HCT116 (cell line): ENCODE data around the gene HMX1. TPM values are rescaled to one million over a fixed set of nuclear protein-coding genes. Genes with fewer than 3 reads are reported as not detected.

Experiments used
- ATAC-seq: fragments of 200-7000 bp; cut with Tn5 transposase; 2 replicates; pipeline ENCODE4 v1.9.1; 2020; ENCODE audit warnings: mild to moderate bottlenecking, moderate library complexity
- BruUV-seq: library from RNA; stranded (reverse); fragments of 400-500 nt; replicated peaks from 2 replicates; lab custom pipeline; 2021; lab: Mats Ljungman, UMichigan
- CTCF ChIA-PET: fragments of 300-600 bp; sonication (Branson Sonifier 250); formaldehyde crosslinking; loops from one replicate; lab custom pipeline; 2021; ENCODE audit warnings: antibody characterized with exemption; lab: Charles Lee
- POLR2A ChIA-PET: fragments of 300-600, 350-600 bp; sonication (Branson Sonifier 250); formaldehyde crosslinking; loops from one replicate; lab custom pipeline; 2021; ENCODE audit warnings: antibody characterized with exemption; lab: Charles Lee
- RAD21 ChIA-PET, 2 experiments: fragments of 300-600 bp; sonication (Branson Sonifier 250); formaldehyde crosslinking; loops; one replicate each; lab custom pipeline; 2023; ENCODE audit warnings: low total read pairs in 2 of 2; ENCODE audit not compliant: uncharacterized antibody in 2 of 2, unreplicated experiment in 2 of 2, low non-redundant PET in 1 of 2; lab: Charles Lee
- DNase-seq: peaks from one replicate; pipeline ENCODE4 v3.0.0-alpha.2; 2010; ENCODE audit warnings: low read depth, low spot score
- H2AFZ ChIP-seq: fragments of 200-600 bp; shearing (Covaris generic), sonication (generic); 2 replicates; pipeline ENCODE4 v1.6.1; 2017; ENCODE audit warnings: low read depth, mixed run types, mixed read lengths, antibody characterized with exemption, low read length; ENCODE audit not compliant: poor library complexity, severe bottlenecking
- H3K27ac ChIP-seq: 2 replicates; pipeline ENCODE4 v1.5.1; 2012; ENCODE audit warnings: low read depth, low read length
- H3K27me3 ChIP-seq: fragments of 200-600 bp; sonication (generic); 2 replicates; pipeline ENCODE4 v1.6.1; 2016; ENCODE audit warnings: mixed run types, low read length, mixed read lengths; ENCODE audit not compliant: insufficient read depth
- H3K36me3 ChIP-seq, 2 experiments: fragments of 200-500 bp in 1 of 2; fragments of 200-600 bp in 1 of 2; sonication (Bioruptor generic) in 1 of 2; sonication (generic) in 1 of 2; 2 replicates each; pipeline versions ENCODE4 v1.5.1 to v1.6.1; 2014 to 2016; ENCODE audit warnings: low read length in 2 of 2, inconsistent platforms in 1 of 2, mixed read lengths in 1 of 2, mixed run types in 1 of 2; ENCODE audit not compliant: insufficient read depth in 2 of 2, control insufficient read depth in 1 of 2
- H3K4me1 ChIP-seq, 2 experiments: fragments of 200-600 bp in 1 of 2; sonication (generic) in 1 of 2; 2 replicates each; pipeline versions ENCODE4 v1.5.1 to v1.6.1; 2012 to 2017; ENCODE audit warnings: low read length in 2 of 2, inconsistent platforms in 1 of 2, mild to moderate bottlenecking in 1 of 2, mixed read lengths in 1 of 2, mixed run types in 1 of 2, moderate library complexity in 1 of 2; ENCODE audit not compliant: insufficient read depth in 2 of 2, control insufficient read depth in 1 of 2
- H3K4me2 ChIP-seq: fragments of 200-600 bp; sonication (generic); 2 replicates; pipeline ENCODE4 v1.6.1; 2017; ENCODE audit warnings: mixed run types, low read length, mixed read lengths
- H3K4me3 ChIP-seq, 2 experiments: fragments of 200-600 bp in 1 of 2; sonication (generic) in 1 of 2; replicated peaks in 1 of 2; 2 replicates each; pipeline ENCODE4 v1.5.1; 2011 to 2016; ENCODE audit warnings: low read length in 2 of 2, control low read depth in 1 of 2, low read depth in 1 of 2, mild to moderate bottlenecking in 1 of 2, mixed read lengths in 1 of 2, mixed run types in 1 of 2
- H3K79me2 ChIP-seq: fragments of 200-600 bp; sonication (generic); 2 replicates; pipeline ENCODE4 v1.6.1; 2017; ENCODE audit warnings: mild to moderate bottlenecking, mixed run types, low read length, moderate library complexity, mixed read lengths; ENCODE audit not compliant: insufficient read depth
- H3K9ac ChIP-seq: fragments of 200-600 bp; sonication (generic); 2 replicates; pipeline ENCODE4 v1.6.1; 2016; ENCODE audit warnings: low read length, mixed read lengths
- H3K9me2 ChIP-seq: fragments of 200-600 bp; sonication (generic), shearing (Covaris generic); 2 replicates; pipeline ENCODE4 v1.6.1; 2017; ENCODE audit warnings: mixed run types, mild to moderate bottlenecking, moderate library complexity; ENCODE audit not compliant: insufficient read depth
- H3K9me3 ChIP-seq, 2 experiments: fragments of 200-500 bp in 1 of 2; fragments of 200-600 bp in 1 of 2; sonication (Bioruptor generic) in 1 of 2; sonication (generic) in 1 of 2; 2 replicates each; pipeline ENCODE4 v1.6.1; 2014 to 2017; ENCODE audit warnings: low read length in 2 of 2, mixed read lengths in 2 of 2, inconsistent platforms in 1 of 2, low read depth in 1 of 2, mild to moderate bottlenecking in 1 of 2, mixed run types in 1 of 2, moderate library complexity in 1 of 2; ENCODE audit not compliant: control insufficient read depth in 1 of 2, insufficient read depth in 1 of 2
- H4K20me1 ChIP-seq: fragments of 200-600 bp; sonication (generic), shearing (Covaris generic); 2 replicates; pipeline ENCODE4 v1.6.1; 2017; ENCODE audit warnings: mixed run types, mild to moderate bottlenecking, moderate library complexity; ENCODE audit not compliant: insufficient read depth
- EGR1 ChIP-seq: IDR thresholded peaks from 2 replicates; pipeline ENCODE4 v1.6.1; 2012; ENCODE audit warnings: low read depth
- ELF1 ChIP-seq: IDR thresholded peaks from 2 replicates; pipeline ENCODE4 v1.6.1; 2012; ENCODE audit warnings: low read depth, borderline replicate concordance
- FOSL1 ChIP-seq: IDR thresholded peaks from 2 replicates; pipeline ENCODE4 v1.6.1; 2012; ENCODE audit warnings: low read depth
- JUND ChIP-seq: IDR thresholded peaks from 2 replicates; pipeline ENCODE4 v1.6.1; 2012
- POLR2A ChIP-seq: IDR thresholded peaks from 2 replicates; pipeline ENCODE4 v1.7.0; 2011; ENCODE audit warnings: borderline replicate concordance; ENCODE audit not compliant: insufficient read depth, insufficient read length; ENCODE audit errors: extremely low read depth
- RAD21 ChIP-seq: IDR thresholded peaks from 2 replicates; pipeline ENCODE4 v1.6.1; 2012; ENCODE audit warnings: low read depth, mild to moderate bottlenecking
- REST ChIP-seq: IDR thresholded peaks from 2 replicates; pipeline ENCODE4 v1.6.1; 2012; ENCODE audit warnings: low read depth
- SIN3A ChIP-seq: IDR thresholded peaks from 2 replicates; pipeline ENCODE4 v1.6.1; 2012; ENCODE audit warnings: low read depth
- SRF ChIP-seq: IDR thresholded peaks from 2 replicates; pipeline ENCODE4 v1.6.1; 2012; ENCODE audit warnings: low read depth
- YY1 ChIP-seq: IDR thresholded peaks from 2 replicates; pipeline ENCODE4 v1.6.1; 2011; ENCODE audit warnings: low read length, low read depth, moderate library complexity, mild to moderate bottlenecking; ENCODE audit not compliant: insufficient replicate concordance; ENCODE audit errors: extremely low read depth
- ZFX ChIP-seq: fragments of 450-650 bp; IDR thresholded peaks from 2 replicates; pipeline ENCODE4 v1.6.1; 2017
- ZNF274 ChIP-seq: fragments of 200-500 bp; sonication (Bioruptor generic); IDR thresholded peaks from 2 replicates; pipeline ENCODE4 v1.6.1; 2014; ENCODE audit warnings: mild to moderate bottlenecking, low read depth, low read length, inconsistent platforms
- intact Hi-C: fragments of 100-400 bp; cut with micrococcal nuclease; formaldehyde crosslinking; loops from 2 replicates; pipeline ENCODE4 v1.10.0; 2022
- total RNA-seq: library from RNA; stranded (reverse); gene quantifications from one replicate; pipeline ENCODE4 v1.2.1, GENCODE V29; 2021; ENCODE audit not compliant: unreplicated experiment
- TF ChIP-seq, protein P1 (sequence below): IDR thresholded peaks from 2 replicates; pipeline ENCODE4 v1.6.1; 2011; ENCODE audit warnings: mild to moderate bottlenecking, low read length, moderate library complexity; ENCODE audit not compliant: insufficient replicate concordance; ENCODE audit errors: extremely low read depth
- TF ChIP-seq, protein P2 (sequence below): IDR thresholded peaks from 2 replicates; pipeline ENCODE4 v1.6.1; 2012

HMX1 gene
- total RNA-seq, 1 experiment from 2014 or later = 0.39 TPM

DNA sequence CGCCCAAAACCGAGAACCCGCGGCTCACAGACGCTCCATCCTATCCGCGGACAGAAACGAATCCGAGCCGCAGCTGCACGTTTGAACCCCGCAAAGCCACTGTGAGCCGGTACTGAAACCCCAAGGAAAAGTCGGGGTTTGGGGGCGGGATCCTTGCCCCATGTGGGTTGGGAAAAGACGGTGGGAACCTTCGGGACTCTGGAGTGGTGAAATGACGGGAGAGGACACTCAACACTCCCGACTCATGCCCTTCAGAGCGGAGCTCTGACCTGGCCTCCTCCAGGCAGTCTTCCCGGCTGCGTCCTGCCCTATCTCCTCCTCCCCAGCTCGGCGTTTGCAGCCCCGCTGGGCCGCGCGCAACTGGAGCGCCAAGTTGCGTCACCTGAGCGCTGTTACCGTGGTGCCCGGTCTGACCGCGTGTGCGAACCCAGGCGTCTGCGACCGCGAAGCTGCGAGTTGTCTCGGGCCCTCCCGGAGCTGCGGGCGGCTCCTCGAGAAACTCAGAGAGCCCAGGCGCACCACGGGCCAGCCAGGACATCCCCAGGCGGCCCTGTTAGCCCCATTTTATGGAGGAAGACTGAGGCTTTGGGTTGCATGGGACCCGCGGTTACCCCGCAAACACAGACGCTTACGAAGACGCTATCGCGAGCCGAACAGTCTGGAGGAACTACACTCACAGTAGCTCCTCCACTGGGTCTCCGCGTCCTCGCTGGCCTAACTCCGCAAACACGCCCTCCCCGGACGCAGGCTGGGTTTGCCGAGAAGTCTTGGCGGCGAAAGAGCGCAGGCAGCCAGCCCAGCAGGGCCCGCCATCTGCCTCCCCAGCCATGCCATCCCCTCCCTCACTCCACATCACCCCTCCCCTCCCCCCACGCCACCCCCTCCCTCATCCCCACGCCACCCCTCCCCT, 20.3 kb upstream of the HMX1 start:
- H3K9me2 ChIP-seq = no peaks in the 10 kb centered on the region
- no peak for DNase-seq
- no peak for TF ChIP-seq POLR2A
- no peak for TF ChIP-seq ZNF274
- no peak for TF ChIP-seq ZFX
- TF ChIP-seq REST = no peak
- TF ChIP-seq, all 23 proteins: peak for 0
- Histone ChIP-seq H3K9me3 (peaks cover 0 to under 1% of the 10 kb centered on the region in 2 experiments; a peak in 1 of 4 replicates), H3K4me3 (no peak overlapping the region), H3K27me3 (no peaks in the 10 kb centered on the region), H3K36me3 (no peaks in the 10 kb centered on the region), H3K79me2 (no peaks in the 10 kb centered on the region), H2AFZ (no peak overlapping the region), H3K4me2 (no peak overlapping the region), H3K9ac (no peak overlapping the region), H3K27ac (no peak overlapping the region), H4K20me1 (no peaks in the 10 kb centered on the region), H3K4me1 (no peaks in the 10 kb centered on the region)
- ChIA-PET CTCF (no interaction called here), RAD21 (no interaction called here), POLR2A (no interaction called here)
- intact Hi-C loops = no loop called here
- ATAC-seq = no peak
- no TSS peak for BruUV-seq

GRCh38 chr4:8891255-8891645, 19.6 kb upstream of the HMX1 start:
- no peak for TF ChIP-seq JUND
- no peak for TF ChIP-seq SIN3A
- no peak for TF ChIP-seq EGR1
- TF ChIP-seq SRF = no peak
- TF ChIP-seq FOSL1 = no peak
- TF ChIP-seq, protein P1, sequence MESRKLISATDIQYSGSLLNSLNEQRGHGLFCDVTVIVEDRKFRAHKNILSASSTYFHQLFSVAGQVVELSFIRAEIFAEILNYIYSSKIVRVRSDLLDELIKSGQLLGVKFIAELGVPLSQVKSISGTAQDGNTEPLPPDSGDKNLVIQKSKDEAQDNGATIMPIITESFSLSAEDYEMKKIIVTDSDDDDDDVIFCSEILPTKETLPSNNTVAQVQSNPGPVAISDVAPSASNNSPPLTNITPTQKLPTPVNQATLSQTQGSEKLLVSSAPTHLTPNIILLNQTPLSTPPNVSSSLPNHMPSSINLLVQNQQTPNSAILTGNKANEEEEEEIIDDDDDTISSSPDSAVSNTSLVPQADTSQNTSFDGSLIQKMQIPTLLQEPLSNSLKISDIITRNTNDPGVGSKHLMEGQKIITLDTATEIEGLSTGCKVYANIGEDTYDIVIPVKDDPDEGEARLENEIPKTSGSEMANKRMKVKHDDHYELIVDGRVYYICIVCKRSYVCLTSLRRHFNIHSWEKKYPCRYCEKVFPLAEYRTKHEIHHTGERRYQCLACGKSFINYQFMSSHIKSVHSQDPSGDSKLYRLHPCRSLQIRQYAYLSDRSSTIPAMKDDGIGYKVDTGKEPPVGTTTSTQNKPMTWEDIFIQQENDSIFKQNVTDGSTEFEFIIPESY = no peak
- TF ChIP-seq YY1 = no peak
- no peak for TF ChIP-seq ZFX
- TF ChIP-seq, protein P2, sequence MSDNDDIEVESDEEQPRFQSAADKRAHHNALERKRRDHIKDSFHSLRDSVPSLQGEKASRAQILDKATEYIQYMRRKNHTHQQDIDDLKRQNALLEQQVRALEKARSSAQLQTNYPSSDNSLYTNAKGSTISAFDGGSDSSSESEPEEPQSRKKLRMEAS = no peak
- TF ChIP-seq RAD21 = no peak
- TF ChIP-seq ELF1 = no peak
- TF ChIP-seq, all 23 proteins: peak for 0
- RAD21 ChIA-PET = no interaction called here

More at GRCh38 chr4:8891255-8891645, 19.6 kb upstream of the HMX1 start:
- no peak for ATAC-seq
- Histone ChIP-seq H3K79me2 (no peaks in the 10 kb centered on the region), H3K27me3 (no peaks in the 10 kb centered on the region), H3K4me3 (no peak overlapping the region), H3K9me3 (peaks cover 0 to 4% of the 10 kb centered on the region in 2 experiments; a peak in 1 of 4 replicates), H3K36me3 (no peaks in the 10 kb centered on the region), H3K4me2 (no peak overlapping the region), H3K27ac (no peak overlapping the region), H2AFZ (no peak overlapping the region), H3K9ac (no peak overlapping the region), H3K4me1 (no peaks in the 10 kb centered on the region), H3K9me2 (no peaks in the 10 kb centered on the region), H4K20me1 (no peaks in the 10 kb centered on the region)
- ChIA-PET POLR2A (no interaction called here), CTCF (no interaction called here)
- no peak for DNase-seq
- intact Hi-C loops = no loop called here
- no TSS peak for BruUV-seq
